ENCODE measurements around the gene CALHM3.

Gene CALHM3

GRCh38 chr10:103444478-103444877 is 34.6 kb downstream of the CALHM3 start:
- H3K4me3 ChIP-seq (ENCODE audit: low read depth, low read length) = no peak overlapping the region
- no peak for DNase-seq (ENCODE audit: low read depth)
- no peak for TF ChIP-seq CTCF (IDR thresholded peaks at IDR 0.05; ENCODE audit: insufficient read depth, low read depth, low read length, missing control alignments)

- no peak for DNase-seq (ENCODE audit: low read depth)
- no peak for TF ChIP-seq CTCF (IDR thresholded peaks at IDR 0.05; ENCODE audit: insufficient read depth, low read depth, low read length, missing control alignments)
- H3K4me3 ChIP-seq (ENCODE audit: low read depth, low read length) = no peak overlapping the region
Measured at GRCh38 chr10:103443475-103444185, 35.4 kb downstream of the CALHM3 start.

- no peak for DNase-seq (ENCODE audit: low read depth)
- H3K4me3 ChIP-seq (ENCODE audit: low read depth, low read length) = no peak overlapping the region
- TF ChIP-seq CTCF (IDR thresholded peaks at IDR 0.05; ENCODE audit: insufficient read depth, low read depth, low read length, missing control alignments) = no peak
Measured at GRCh38 chr10:103442031-103442461, 37.0 kb downstream of the CALHM3 start.

- no peak for TF ChIP-seq CTCF (IDR thresholded peaks at IDR 0.05; ENCODE audit: insufficient read depth, low read depth, low read length, missing control alignments)
- H3K4me3 ChIP-seq (ENCODE audit: low read depth, low read length) = no peak overlapping the region
- DNase-seq (ENCODE audit: low read depth) = no peak
Measured at GRCh38 chr10:103441611-103442010, 37.4 kb downstream of the CALHM3 start.

- no peak for TF ChIP-seq CTCF (IDR thresholded peaks at IDR 0.05; ENCODE audit: insufficient read depth, low read depth, low read length, missing control alignments)
- no peak for DNase-seq (ENCODE audit: low read depth)
- no peak overlapping the region for H3K4me3 ChIP-seq (ENCODE audit: low read depth, low read length)
Measured at GRCh38 chr10:103441206-103441605, 37.8 kb downstream of the CALHM3 start.

- DNase-seq (ENCODE audit: low read depth) = no peak
- TF ChIP-seq CTCF (IDR thresholded peaks at IDR 0.05; ENCODE audit: insufficient read depth, low read depth, low read length, missing control alignments) = no peak
- no peak overlapping the region for H3K4me3 ChIP-seq (ENCODE audit: low read depth, low read length)
Measured at GRCh38 chr10:103440416-103440815, 38.6 kb downstream of the CALHM3 start.

GRCh38 chr10:103439776-103440175 is 39.3 kb downstream of the CALHM3 start:
- no peak for DNase-seq (ENCODE audit: low read depth)
- no peak overlapping the region for H3K4me3 ChIP-seq (ENCODE audit: low read depth, low read length)
- no peak for TF ChIP-seq CTCF (IDR thresholded peaks at IDR 0.05; ENCODE audit: insufficient read depth, low read depth, low read length, missing control alignments)

Data from GM12865 (cell line).